ENCODE data around the gene VCL. TPM values are rescaled to one million over a fixed set of nuclear protein-coding genes. Genes with fewer than 3 reads are reported as not detected.
"Not testable (repeated sequence)": the region's sequence is repeated elsewhere in the genome, so short reads cannot be mapped to it uniquely, and the experiment has no call there.

Gene VCL
- total RNA-seq, 1 donor from 2014 or later: 74.6 TPM

- Histone ChIP-seq H3K27me3 (no peaks in the 10 kb centered on the region), H3K36me3 (no peaks in the 10 kb centered on the region), H3K9me3 (no peaks in the 10 kb centered on the region), H3K27ac (peak overlapping the region; percentile 90), H3K4me1 (peaks cover 50% of the 10 kb centered on the region), H3K4me3 (peak overlapping the region; percentile 61 to 88)
- intact Hi-C loops (cut with DNase I): no loop called here
- peak in 1 of 2 donors; percentile 92 for DNase-seq (ENCODE audit: extremely low spot score in 2 of 2)
- TF ChIP-seq, protein P1, sequence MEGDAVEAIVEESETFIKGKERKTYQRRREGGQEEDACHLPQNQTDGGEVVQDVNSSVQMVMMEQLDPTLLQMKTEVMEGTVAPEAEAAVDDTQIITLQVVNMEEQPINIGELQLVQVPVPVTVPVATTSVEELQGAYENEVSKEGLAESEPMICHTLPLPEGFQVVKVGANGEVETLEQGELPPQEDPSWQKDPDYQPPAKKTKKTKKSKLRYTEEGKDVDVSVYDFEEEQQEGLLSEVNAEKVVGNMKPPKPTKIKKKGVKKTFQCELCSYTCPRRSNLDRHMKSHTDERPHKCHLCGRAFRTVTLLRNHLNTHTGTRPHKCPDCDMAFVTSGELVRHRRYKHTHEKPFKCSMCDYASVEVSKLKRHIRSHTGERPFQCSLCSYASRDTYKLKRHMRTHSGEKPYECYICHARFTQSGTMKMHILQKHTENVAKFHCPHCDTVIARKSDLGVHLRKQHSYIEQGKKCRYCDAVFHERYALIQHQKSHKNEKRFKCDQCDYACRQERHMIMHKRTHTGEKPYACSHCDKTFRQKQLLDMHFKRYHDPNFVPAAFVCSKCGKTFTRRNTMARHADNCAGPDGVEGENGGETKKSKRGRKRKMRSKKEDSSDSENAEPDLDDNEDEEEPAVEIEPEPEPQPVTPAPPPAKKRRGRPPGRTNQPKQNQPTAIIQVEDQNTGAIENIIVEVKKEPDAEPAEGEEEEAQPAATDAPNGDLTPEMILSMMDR (IDR thresholded peaks at IDR 0.05): peak in 1 of 3 experiments; percentile 24
- TF ChIP-seq POLR2A (IDR thresholded peaks at IDR 0.05) (peak in 1 of 2 donors; percentile 9), POLR2AphosphoS5 (IDR thresholded peaks at IDR 0.05; ENCODE audit: insufficient read depth in 1 of 2, low read depth in 1 of 2) (peak; percentile 47 to 87)
These were observed 1.2 kb downstream of the VCL start for GRCh38 chr10:73998929-73999691.

GRCh38 chr10:73999703-74000102, 1.8 kb downstream of the VCL start:
- Histone ChIP-seq H3K27ac (peak overlapping the region; percentile 90), H3K27me3 (no peaks in the 10 kb centered on the region), H3K4me1 (peaks cover 50% of the 10 kb centered on the region), H3K9me3 (no peaks in the 10 kb centered on the region), H3K36me3 (no peaks in the 10 kb centered on the region), H3K4me3 (peak overlapping the region; percentile 61 to 88)
- intact Hi-C loops (cut with DNase I): no loop called here
- no peak for DNase-seq (ENCODE audit: extremely low spot score in 2 of 2)
- TF ChIP-seq, protein P1 (IDR thresholded peaks at IDR 0.05): no peak
- TF ChIP-seq POLR2AphosphoS5 (IDR thresholded peaks at IDR 0.05; ENCODE audit: insufficient read depth in 1 of 2, low read depth in 1 of 2): no peak
- no peak for TF ChIP-seq POLR2A (IDR thresholded peaks at IDR 0.05)

DNA sequence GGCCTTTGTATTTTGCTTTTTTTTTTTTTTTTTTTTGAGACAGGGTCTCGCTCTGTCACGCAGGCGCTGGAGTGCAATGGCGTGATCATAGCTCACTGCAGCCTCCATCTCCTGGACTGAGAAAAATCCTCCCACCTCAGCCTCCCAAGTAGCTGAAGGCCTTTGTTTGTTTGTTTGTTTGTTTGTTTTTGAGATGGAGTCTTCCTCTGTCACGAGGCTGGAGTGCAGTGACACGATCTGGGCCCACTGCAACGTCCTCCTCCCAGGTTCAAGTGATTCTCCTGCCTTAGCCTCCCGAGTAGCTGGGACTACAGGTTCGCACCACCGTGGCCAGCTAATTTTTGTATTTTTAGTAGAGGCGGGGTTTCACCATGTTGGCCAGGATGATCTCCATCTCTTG, 2.3 kb downstream of the VCL start:
- peak overlapping the region; percentile 61 to 88 for H3K4me3 ChIP-seq

DNA sequence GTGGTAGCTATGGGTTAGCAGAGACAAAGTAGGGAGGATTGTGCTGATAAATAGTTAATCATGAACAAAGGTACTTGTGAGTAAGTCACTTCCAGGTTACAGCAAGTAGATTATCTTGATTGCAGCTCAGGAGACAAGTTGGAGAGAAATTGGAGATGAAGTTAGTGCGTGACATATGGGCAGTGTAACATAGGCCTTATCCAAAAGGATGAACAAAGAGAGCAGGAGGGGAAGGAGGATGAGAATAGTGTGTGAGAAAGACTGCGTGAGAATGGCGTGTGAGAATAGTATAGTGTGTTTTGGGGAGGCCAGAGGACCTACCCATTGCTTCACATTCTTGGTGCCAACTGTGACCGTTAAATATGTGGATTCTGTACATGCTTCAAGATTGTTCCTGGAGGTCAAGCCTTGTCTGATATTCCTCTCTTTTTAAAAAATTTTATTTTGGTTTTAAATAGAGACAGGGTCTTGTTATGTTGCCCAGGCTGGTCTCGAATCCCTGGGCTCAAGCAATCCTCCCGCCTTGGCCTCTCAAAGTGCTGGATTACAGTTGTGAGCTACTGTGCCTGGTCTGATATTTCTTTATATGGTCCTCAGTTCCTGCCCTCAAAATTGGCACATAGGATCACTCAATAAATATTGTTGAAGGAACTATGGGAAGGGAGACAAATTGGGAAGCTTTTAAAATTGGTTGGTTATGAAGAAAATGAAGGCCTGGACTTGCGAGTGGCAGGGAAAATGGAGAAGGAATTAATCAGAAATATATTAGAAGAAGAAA, 3.2 kb downstream of the VCL start:
- Histone ChIP-seq H3K27me3 (no peaks in the 10 kb centered on the region), H3K36me3 (no peaks in the 10 kb centered on the region), H3K27ac (no peak overlapping the region), H3K4me1 (peaks cover 54% of the 10 kb centered on the region), H3K4me3 (peak overlapping the region in 1 of 2 donors; percentile 88), H3K9me3 (no peaks in the 10 kb centered on the region)
- DNase-seq (ENCODE audit: extremely low spot score in 2 of 2): no peak
- intact Hi-C loops (cut with DNase I): no loop called here
- TF ChIP-seq POLR2AphosphoS5 (IDR thresholded peaks at IDR 0.05; ENCODE audit: insufficient read depth in 1 of 2, low read depth in 1 of 2) (no peak), POLR2A (IDR thresholded peaks at IDR 0.05) (no peak)
- TF ChIP-seq, protein P1 (IDR thresholded peaks at IDR 0.05): no peak

More for the DNA sequence above, 2.3 kb downstream of the VCL start:
- H3K36me3 ChIP-seq; intact Hi-C loops (cut with DNase I); H3K27me3 ChIP-seq; DNase-seq (ENCODE audit: extremely low spot score in 2 of 2); H3K9me3 ChIP-seq: not testable (repeated sequence)
- peaks cover 50% of the 10 kb centered on the region for H3K4me1 ChIP-seq
- peak overlapping the region; percentile 90 for H3K27ac ChIP-seq

GRCh38 chr10:74006269-74006668, 8.4 kb downstream of the VCL start:
- no peak for TF ChIP-seq POLR2AphosphoS5 (IDR thresholded peaks at IDR 0.05; ENCODE audit: insufficient read depth in 1 of 2, low read depth in 1 of 2)
- TF ChIP-seq, protein P1 (IDR thresholded peaks at IDR 0.05): no peak
- no peak for TF ChIP-seq POLR2A (IDR thresholded peaks at IDR 0.05)
- intact Hi-C loops (cut with DNase I): no loop called here
- H3K9me3 ChIP-seq: no peaks in the 10 kb centered on the region
- no peak for DNase-seq (ENCODE audit: extremely low spot score in 2 of 2)
- H3K36me3 ChIP-seq: no peaks in the 10 kb centered on the region
- no peaks in the 10 kb centered on the region for H3K27me3 ChIP-seq
- no peak overlapping the region for H3K4me3 ChIP-seq
- H3K4me1 ChIP-seq: peaks cover 75% of the 10 kb centered on the region
- H3K27ac ChIP-seq: no peak overlapping the region

All from vagina (tissue), 2 donors.